ENCODE data around the gene C4BPB. TPM values are rescaled to one million over a fixed set of nuclear protein-coding genes. Genes with fewer than 3 reads are reported as not detected.

Gene C4BPB
- total and polyA plus RNA-seq, 2 of the 8 experiments (the other 6 are each of a cell fraction or from before 2014, with no cell fraction given), result not detected

DNA sequence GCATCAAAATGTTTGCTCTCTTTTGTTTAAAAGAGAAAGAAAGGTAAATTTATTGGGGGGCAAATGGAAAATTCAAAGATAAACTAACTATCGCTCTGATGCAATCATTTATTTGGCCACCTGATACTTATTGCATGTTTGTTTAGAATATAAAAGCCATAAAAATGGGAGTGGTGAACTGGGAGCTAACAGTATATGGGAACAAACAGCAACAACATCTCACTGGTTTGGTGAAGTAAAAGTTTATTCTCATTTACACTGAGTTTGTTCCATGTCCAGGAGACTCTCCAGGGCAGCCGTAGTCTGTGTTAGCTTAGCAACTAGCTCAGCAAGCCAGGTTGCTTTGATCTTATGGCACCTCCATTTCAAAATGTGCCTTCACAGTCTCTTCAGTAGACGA lies 35.7 kb downstream of the C4BPB start:
- H3K79me1 ChIP-seq (ENCODE audit: low read depth, low read length), result no peaks in the 10 kb centered on the region
- no peak overlapping the region for H3K4me3 ChIP-seq (ENCODE audit: extremely low read depth in 1 of 4, insufficient read depth in 2 of 4, low read depth in 3 of 4, low read length in 4 of 4)
- no peaks in the 10 kb centered on the region for H3K27me3 ChIP-seq (replicated peaks in 1 of 4; ENCODE audit: control insufficient read depth in 3 of 4, extremely low read depth in 1 of 4, insufficient read depth in 3 of 4, low read length in 3 of 4)
- no peak overlapping the region for H3K14ac ChIP-seq (ENCODE audit: insufficient read length)
- no peak overlapping the region for H2BK15ac ChIP-seq (ENCODE audit: low read length)
- ChIA-PET POLR2A (ENCODE audit: partially characterized antibody) (no interaction called here), CTCF (ENCODE audit: partially characterized antibody) (no interaction called here)
- H4K91ac ChIP-seq (replicated peaks; ENCODE audit: insufficient read length, low read length), result no peak overlapping the region
- H3K4me2 ChIP-seq (ENCODE audit: insufficient read depth in 1 of 2, low read depth in 2 of 2, low read length in 2 of 2), result no peak overlapping the region
- 94% methylated on average over 3 of the region's 3 CpGs; no CpG with 5 or more reads in 1 of the 2 experiments for WGBS, 2 experiments (ENCODE audit: extremely low coverage in 1 of 2, insufficient coverage in 1 of 2, insufficient read length in 1 of 2, insufficient replicate concordance in 2 of 2, low coverage in 1 of 2, low lambda C conversion rate in 2 of 2, missing lambda C conversion rate in 1 of 2)
- no peak for TF ChIP-seq ZNF274 (IDR thresholded peaks at IDR 0.05; ENCODE audit: borderline replicate concordance, extremely low read depth, low read length)
- no peak for TF ChIP-seq TBP (IDR thresholded peaks at IDR 0.05; ENCODE audit: low read depth, low read length)
- no peak for TF ChIP-seq SIRT6 (IDR thresholded peaks at IDR 0.05; ENCODE audit: low read length)
- TF ChIP-seq, protein P1, sequence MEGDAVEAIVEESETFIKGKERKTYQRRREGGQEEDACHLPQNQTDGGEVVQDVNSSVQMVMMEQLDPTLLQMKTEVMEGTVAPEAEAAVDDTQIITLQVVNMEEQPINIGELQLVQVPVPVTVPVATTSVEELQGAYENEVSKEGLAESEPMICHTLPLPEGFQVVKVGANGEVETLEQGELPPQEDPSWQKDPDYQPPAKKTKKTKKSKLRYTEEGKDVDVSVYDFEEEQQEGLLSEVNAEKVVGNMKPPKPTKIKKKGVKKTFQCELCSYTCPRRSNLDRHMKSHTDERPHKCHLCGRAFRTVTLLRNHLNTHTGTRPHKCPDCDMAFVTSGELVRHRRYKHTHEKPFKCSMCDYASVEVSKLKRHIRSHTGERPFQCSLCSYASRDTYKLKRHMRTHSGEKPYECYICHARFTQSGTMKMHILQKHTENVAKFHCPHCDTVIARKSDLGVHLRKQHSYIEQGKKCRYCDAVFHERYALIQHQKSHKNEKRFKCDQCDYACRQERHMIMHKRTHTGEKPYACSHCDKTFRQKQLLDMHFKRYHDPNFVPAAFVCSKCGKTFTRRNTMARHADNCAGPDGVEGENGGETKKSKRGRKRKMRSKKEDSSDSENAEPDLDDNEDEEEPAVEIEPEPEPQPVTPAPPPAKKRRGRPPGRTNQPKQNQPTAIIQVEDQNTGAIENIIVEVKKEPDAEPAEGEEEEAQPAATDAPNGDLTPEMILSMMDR (IDR thresholded peaks at IDR 0.05; ENCODE audit: control extremely low read depth in 1 of 3, insufficient read depth in 1 of 3, low read depth in 1 of 3, low read length in 3 of 3), result no peak
- no peak overlapping the region for H2BK120ac ChIP-seq (replicated peaks; ENCODE audit: low read depth, low read length)
- FAIRE-seq (no peak), DNase-seq (ENCODE audit: low read depth in 1 of 2, low spot score in 2 of 2) (no peak)
- no peak overlapping the region for H3K18ac ChIP-seq (ENCODE audit: extremely low read depth, low read length)
- H2BK12ac ChIP-seq (ENCODE audit: low read depth, low read length), result no peak overlapping the region
- no peak overlapping the region for H3K27ac ChIP-seq (ENCODE audit: low read depth, low read length)
- no peak overlapping the region for H3K23ac ChIP-seq (ENCODE audit: insufficient read length)
- H3K9ac ChIP-seq (replicated peaks in 1 of 4; ENCODE audit: extremely low read depth in 1 of 4, low read depth in 3 of 4, low read length in 3 of 4), result no peak overlapping the region
- H4K20me1 ChIP-seq (replicated peaks in 1 of 2; ENCODE audit: control insufficient read depth in 1 of 2, insufficient read depth in 2 of 2, low read length in 2 of 2), result no peaks in the 10 kb centered on the region
- no peak overlapping the region for H4K5ac ChIP-seq (ENCODE audit: insufficient read length, low read depth, low read length)
- H2AK5ac ChIP-seq (ENCODE audit: low read depth, low read length), result no peak overlapping the region
- no peak overlapping the region for H2BK5ac ChIP-seq (ENCODE audit: low read depth, low read length)
- H3K36me3 ChIP-seq (ENCODE audit: control insufficient read depth in 2 of 4, insufficient read depth in 4 of 4, low read length in 3 of 4), result no peaks in the 10 kb centered on the region
- no peak overlapping the region for H3K56ac ChIP-seq (replicated peaks; ENCODE audit: insufficient read length, low read depth, low read length)
- H3K79me2 ChIP-seq (ENCODE audit: control insufficient read depth in 1 of 2, insufficient read depth in 2 of 2, low read length in 2 of 2), result no peaks in the 10 kb centered on the region
- H2BK20ac ChIP-seq (ENCODE audit: low read length), result no peak overlapping the region
- H2AFZ ChIP-seq (ENCODE audit: low read length), result no peak overlapping the region
- no peak overlapping the region for H4K8ac ChIP-seq (ENCODE audit: extremely low read depth, insufficient read depth, low read length)
- no peaks in the 10 kb centered on the region for H3K23me2 ChIP-seq (ENCODE audit: low read depth, low read length)
- H3K9me3 ChIP-seq (ENCODE audit: insufficient read depth in 2 of 2, low read depth in 1 of 2, low read length in 1 of 2), result no peaks in the 10 kb centered on the region
- H3K4me1 ChIP-seq (replicated peaks in 1 of 4; ENCODE audit: control insufficient read depth in 3 of 4, insufficient read depth in 4 of 4, low read length in 3 of 4), result no peaks in the 10 kb centered on the region
- no peak overlapping the region for H3K4ac ChIP-seq (replicated peaks; ENCODE audit: insufficient read length, low read depth, low read length)

Data from H1 (cell line).